ENCODE data around the gene NR0B1. TPM values are rescaled to one million over a fixed set of nuclear protein-coding genes. Genes with fewer than 3 reads are reported as not detected.

NR0B1 gene
- total and polyA plus RNA-seq, 2 of the 4 experiments (the other 2 are of a cell fraction) = not detected

DNA sequence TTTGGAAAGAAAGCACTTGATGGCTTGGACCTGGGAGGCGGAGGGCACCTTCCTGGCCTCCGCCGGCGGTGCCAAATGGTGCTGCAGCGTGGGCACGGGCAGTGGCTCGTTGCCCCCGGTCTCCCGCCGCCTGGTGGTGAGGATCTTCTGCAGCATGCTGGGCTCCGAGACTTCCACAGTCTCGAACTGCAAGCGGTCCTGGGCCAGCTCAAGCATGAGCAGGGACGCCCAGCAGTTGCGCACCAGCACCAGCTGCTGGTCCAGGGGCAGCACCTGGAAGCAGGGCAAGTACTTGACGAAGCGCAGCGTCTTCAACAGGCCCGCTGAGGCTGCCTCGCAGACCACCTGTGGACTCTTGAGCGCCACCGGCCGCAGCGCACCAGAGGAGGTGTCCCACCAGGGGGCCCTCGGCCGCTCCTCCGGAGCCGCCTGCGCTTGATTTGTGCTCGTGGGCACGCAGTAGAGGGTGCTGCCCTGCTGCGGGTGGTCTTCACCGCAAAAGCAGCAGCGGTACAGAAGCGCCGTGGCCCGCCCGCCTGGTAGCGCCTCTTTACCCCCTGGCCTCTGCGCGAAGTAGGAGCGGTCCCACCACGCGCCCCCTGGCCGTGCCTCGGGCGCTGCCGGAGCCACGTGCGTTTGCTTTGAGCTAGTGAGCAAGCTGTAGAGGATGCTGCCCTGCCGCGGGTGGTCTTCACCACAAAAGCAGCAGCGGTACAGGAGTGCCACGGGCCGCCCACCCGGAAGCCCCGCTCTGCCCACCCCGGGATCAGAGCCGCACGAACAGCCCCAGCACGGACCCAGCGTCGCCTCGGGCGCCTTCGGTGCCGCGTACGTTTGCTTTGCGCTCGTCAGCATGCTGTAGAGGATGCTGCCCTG lies 689 bp downstream of the NR0B1 start:
- Histone ChIP-seq H3K56ac (ENCODE audit: extremely low read depth, insufficient read depth, low read length) (no peak overlapping the region), H4K91ac (ENCODE audit: insufficient read depth, low read depth, low read length) (no peak overlapping the region), H3K9ac (ENCODE audit: low read depth, low read length) (no peak overlapping the region), H2AK9ac (replicated peaks; ENCODE audit: low read depth, low read length, poor library complexity) (no peak overlapping the region), H3K23ac (ENCODE audit: low read depth, low read length) (no peak overlapping the region), H3K27ac (ENCODE audit: insufficient read depth, low read length) (no peak overlapping the region), H3K4me2 (ENCODE audit: low read depth, low read length) (peak overlapping the region; percentile 28; the same call in 1 of the 2 replicates), H3K79me1 (ENCODE audit: low read depth in 1 of 2, low read length in 2 of 2) (no peaks in the 10 kb centered on the region), H3K4me1 (ENCODE audit: control insufficient read depth, insufficient read depth, low read length) (no peaks in the 10 kb centered on the region), H4K20me1 (ENCODE audit: insufficient read depth, low read length) (no peaks in the 10 kb centered on the region), H2AFZ (replicated peaks; ENCODE audit: low read length, poor library complexity) (peak overlapping the region; percentile 75), H3K27me3 (ENCODE audit: control insufficient read depth, insufficient read depth, low read length) (peaks cover 13% of the 10 kb centered on the region), H2BK5ac (ENCODE audit: low read depth, low read length, poor library complexity, severe bottlenecking) (no peak overlapping the region), H3K36me3 (ENCODE audit: control insufficient read depth, insufficient read depth, low read length) (no peaks in the 10 kb centered on the region), H4K5ac (ENCODE audit: low read depth, low read length) (no peak overlapping the region), H3K9me1 (ENCODE audit: insufficient read depth, low read length) (no peaks in the 10 kb centered on the region), H3K18ac (ENCODE audit: low read depth, low read length) (no peak overlapping the region), H2BK20ac (ENCODE audit: low read depth, low read length) (no peak overlapping the region), H3K9me3 (ENCODE audit: control insufficient read depth, insufficient read depth, low read length) (no peaks in the 10 kb centered on the region), H3K4ac (ENCODE audit: low read depth, low read length) (no peak overlapping the region), H2BK15ac (ENCODE audit: low read depth, low read length) (no peak overlapping the region), H3K14ac (replicated peaks; ENCODE audit: low read depth, low read length) (no peak overlapping the region), H2BK120ac (ENCODE audit: low read depth, low read length) (no peak overlapping the region), H2AK5ac (ENCODE audit: low read depth, low read length) (no peak overlapping the region), H3K4me3 (ENCODE audit: insufficient read depth, low read depth, low read length) (no peak overlapping the region), H4K8ac (ENCODE audit: low read depth in 2 of 2, low read length in 2 of 2) (no peak overlapping the region)
- in situ Hi-C loops (cut with MboI; ENCODE audit: low sequenced_read_pairs) = no loop called here
- TF ChIP-seq, protein P1, sequence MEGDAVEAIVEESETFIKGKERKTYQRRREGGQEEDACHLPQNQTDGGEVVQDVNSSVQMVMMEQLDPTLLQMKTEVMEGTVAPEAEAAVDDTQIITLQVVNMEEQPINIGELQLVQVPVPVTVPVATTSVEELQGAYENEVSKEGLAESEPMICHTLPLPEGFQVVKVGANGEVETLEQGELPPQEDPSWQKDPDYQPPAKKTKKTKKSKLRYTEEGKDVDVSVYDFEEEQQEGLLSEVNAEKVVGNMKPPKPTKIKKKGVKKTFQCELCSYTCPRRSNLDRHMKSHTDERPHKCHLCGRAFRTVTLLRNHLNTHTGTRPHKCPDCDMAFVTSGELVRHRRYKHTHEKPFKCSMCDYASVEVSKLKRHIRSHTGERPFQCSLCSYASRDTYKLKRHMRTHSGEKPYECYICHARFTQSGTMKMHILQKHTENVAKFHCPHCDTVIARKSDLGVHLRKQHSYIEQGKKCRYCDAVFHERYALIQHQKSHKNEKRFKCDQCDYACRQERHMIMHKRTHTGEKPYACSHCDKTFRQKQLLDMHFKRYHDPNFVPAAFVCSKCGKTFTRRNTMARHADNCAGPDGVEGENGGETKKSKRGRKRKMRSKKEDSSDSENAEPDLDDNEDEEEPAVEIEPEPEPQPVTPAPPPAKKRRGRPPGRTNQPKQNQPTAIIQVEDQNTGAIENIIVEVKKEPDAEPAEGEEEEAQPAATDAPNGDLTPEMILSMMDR (conservative IDR thresholded peaks at IDR 0.05; ENCODE audit: low read depth, low read length) = 0 out of 2 replicates have a peak, but pooled peaks have one; percentile 4
- TF ChIP-seq SMC3 (IDR thresholded peaks at IDR 0.05; ENCODE audit: low read depth, low read length) = no peak
- DNase-seq (no peak), ATAC-seq (ENCODE audit: low read depth) (peak; percentile 37)
- 30% methylated on average over 35 of the region's 71 CpGs; no CpG with 5 or more reads in 1 of the 2 experiments for WGBS, 2 experiments (ENCODE audit: extremely low coverage in 2 of 2, insufficient read length in 1 of 2)
- no TSS peak for BruUV-seq (replicated peaks)
- CTCF ChIA-PET = no interaction called here
- POLR2A ChIA-PET (ENCODE audit: unreplicated experiment) = no interaction called here
- dilution Hi-C loops (cut with HindIII; ENCODE audit: low sequenced_read_pairs, unreplicated experiment) = no loop called here
- intact Hi-C loops (cut with micrococcal nuclease) = no loop called here
